ENCODE results near the gene TBC1D14. TPM values are rescaled to one million over a fixed set of nuclear protein-coding genes. Genes with fewer than 3 reads are reported as not detected.
"Not testable (repeated sequence)": the region's sequence is repeated elsewhere in the genome, so short reads cannot be mapped to it uniquely, and the experiment has no call there.

The TBC1D14 gene
- total RNA-seq, 1 experiment from 2014 or later: 58.4 TPM

- DNase-seq (ENCODE audit: low spot score): no peak
- in situ Hi-C loops (cut with HindIII; ENCODE audit: low sequenced_read_pairs): no loop called here
These were observed 20.4 kb upstream of the TBC1D14 start for GRCh38 chr4:6889101-6889735.

GRCh38 chr4:6889736-6890324 is 19.8 kb upstream of the TBC1D14 start:
- in situ Hi-C loops (cut with HindIII; ENCODE audit: low sequenced_read_pairs): no loop called here
- no peak for DNase-seq (ENCODE audit: low spot score)

- DNase-seq (ENCODE audit: low spot score): no peak
- in situ Hi-C loops (cut with HindIII; ENCODE audit: low sequenced_read_pairs): no loop called here
These were observed 19.3 kb upstream of the TBC1D14 start for GRCh38 chr4:6890358-6890757.

GRCh38 chr4:6890971-6891370 is 18.7 kb upstream of the TBC1D14 start:
- in situ Hi-C loops (cut with HindIII; ENCODE audit: low sequenced_read_pairs); DNase-seq (ENCODE audit: low spot score): not testable (repeated sequence)

- in situ Hi-C loops (cut with HindIII; ENCODE audit: low sequenced_read_pairs): no loop called here
- DNase-seq (ENCODE audit: low spot score): no peak
These were observed 18.0 kb upstream of the TBC1D14 start for GRCh38 chr4:6891436-6892170.

GRCh38 chr4:6892190-6892908 is 17.3 kb upstream of the TBC1D14 start:
- no peak for DNase-seq (ENCODE audit: low spot score)
- in situ Hi-C loops (cut with HindIII; ENCODE audit: low sequenced_read_pairs): no loop called here

- in situ Hi-C loops (cut with HindIII; ENCODE audit: low sequenced_read_pairs): no loop called here
- no peak for DNase-seq (ENCODE audit: low spot score)
These were observed 16.8 kb upstream of the TBC1D14 start for GRCh38 chr4:6892909-6893202.

- in situ Hi-C loops (cut with HindIII; ENCODE audit: low sequenced_read_pairs): no loop called here
These were observed 16.1 kb upstream of the TBC1D14 start for GRCh38 chr4:6893449-6894085.

GRCh38 chr4:6894086-6894478 is 15.5 kb upstream of the TBC1D14 start:
- in situ Hi-C loops (cut with HindIII; ENCODE audit: low sequenced_read_pairs): no loop called here
- DNase-seq (ENCODE audit: low spot score): no peak

More at GRCh38 chr4:6893449-6894085, 16.1 kb upstream of the TBC1D14 start:
- no peak for DNase-seq (ENCODE audit: low spot score)

GRCh38 chr4:6894528-6895498 is 14.8 kb upstream of the TBC1D14 start:
- DNase-seq (ENCODE audit: low spot score): no peak
- in situ Hi-C loops (cut with HindIII; ENCODE audit: low sequenced_read_pairs): no loop called here

- no peak for DNase-seq (ENCODE audit: low spot score)
- in situ Hi-C loops (cut with HindIII; ENCODE audit: low sequenced_read_pairs): no loop called here
These were observed 13.6 kb upstream of the TBC1D14 start for GRCh38 chr4:6896035-6896434.

- no peak for DNase-seq (ENCODE audit: low spot score)
- in situ Hi-C loops (cut with HindIII; ENCODE audit: low sequenced_read_pairs): no loop called here
These were observed 10.9 kb upstream of the TBC1D14 start for GRCh38 chr4:6898763-6899162.

- in situ Hi-C loops (cut with HindIII; ENCODE audit: low sequenced_read_pairs): loop anchor here (10.0 kb wide), 1 partner anchor 65 kb away; no protein-coding TSS in a partner anchor
- no peak for DNase-seq (ENCODE audit: low spot score)
These were observed 9.3 kb upstream of the TBC1D14 start for GRCh38 chr4:6900181-6900812.

GRCh38 chr4:6900956-6901355 is 8.7 kb upstream of the TBC1D14 start:
- no peak for DNase-seq (ENCODE audit: low spot score)
- in situ Hi-C loops (cut with HindIII; ENCODE audit: low sequenced_read_pairs): loop anchor here (10.0 kb wide), 1 partner anchor 64 kb away; no protein-coding TSS in a partner anchor

- in situ Hi-C loops (cut with HindIII; ENCODE audit: low sequenced_read_pairs): loop anchor here (10.0 kb wide), 1 partner anchor 63 kb away; no protein-coding TSS in a partner anchor
- DNase-seq (ENCODE audit: low spot score): no peak
These were observed 7.8 kb upstream of the TBC1D14 start for GRCh38 chr4:6901669-6902317.

- DNase-seq (ENCODE audit: low spot score): no peak
- in situ Hi-C loops (cut with HindIII; ENCODE audit: low sequenced_read_pairs): loop anchor here (10.0 kb wide), 1 partner anchor 62 kb away; no protein-coding TSS in a partner anchor
These were observed 7.1 kb upstream of the TBC1D14 start for GRCh38 chr4:6902318-6903042.

All from G401 (cell line).